GM19328 (cell line): ENCODE data around the gene SIM1.

Source experiments
- ATAC-seq: cut with Tn5 transposase; IDR thresholded peaks from one replicate; pipeline ENCODE4 v1.9.1; 2021; ENCODE audit warnings: mild to moderate bottlenecking, moderate library complexity; ENCODE audit not compliant: unreplicated experiment

SIM1 gene

DNA sequence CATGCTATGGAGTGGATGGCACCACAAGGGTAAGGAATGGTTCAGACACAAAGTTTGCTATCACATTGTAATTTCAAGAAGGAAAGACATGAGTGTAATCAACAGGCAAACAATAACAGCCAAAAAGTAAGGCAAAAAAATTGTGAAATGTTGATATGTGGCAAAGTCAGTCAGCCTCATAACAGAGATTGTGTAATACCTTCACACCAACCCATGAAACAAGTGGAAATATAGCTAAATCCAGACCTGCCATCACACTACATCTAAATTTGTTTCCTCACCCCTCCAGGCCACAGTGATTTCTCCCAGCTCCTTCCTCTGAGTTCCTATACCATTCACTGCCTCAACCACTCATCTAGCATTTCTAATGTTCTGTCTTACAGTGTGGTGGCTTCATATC is 37.3 kb downstream of the SIM1 start:
- no peak for ATAC-seq

DNA sequence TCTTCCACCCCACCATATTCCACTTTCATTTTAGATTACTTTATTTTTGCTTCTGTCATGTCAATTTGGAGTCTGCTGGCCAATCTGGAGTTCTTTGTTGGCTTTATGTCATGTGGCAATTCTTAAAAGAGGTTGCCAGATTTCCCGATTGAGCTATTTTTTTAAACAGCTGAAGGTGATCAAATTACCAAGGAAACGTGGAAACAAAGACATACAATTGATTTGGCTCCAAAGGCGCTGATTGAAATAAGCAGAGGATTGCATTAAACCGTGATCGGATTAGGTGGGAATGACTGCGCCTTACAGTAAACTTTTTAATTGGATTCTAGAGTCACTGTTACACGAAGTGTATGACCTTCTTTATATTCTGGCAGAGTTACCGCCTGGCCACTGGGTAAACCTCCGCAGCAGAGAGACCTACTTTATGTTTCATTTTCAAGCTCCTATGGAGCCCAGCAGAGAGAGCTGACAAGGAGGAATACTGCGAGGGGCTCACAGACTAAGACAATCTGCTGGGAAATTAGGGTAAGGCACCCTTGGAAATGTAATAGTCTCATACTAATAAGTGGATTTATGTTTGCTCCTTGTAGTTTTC is 37.9 kb downstream of the SIM1 start:
- ATAC-seq: no peak

DNA sequence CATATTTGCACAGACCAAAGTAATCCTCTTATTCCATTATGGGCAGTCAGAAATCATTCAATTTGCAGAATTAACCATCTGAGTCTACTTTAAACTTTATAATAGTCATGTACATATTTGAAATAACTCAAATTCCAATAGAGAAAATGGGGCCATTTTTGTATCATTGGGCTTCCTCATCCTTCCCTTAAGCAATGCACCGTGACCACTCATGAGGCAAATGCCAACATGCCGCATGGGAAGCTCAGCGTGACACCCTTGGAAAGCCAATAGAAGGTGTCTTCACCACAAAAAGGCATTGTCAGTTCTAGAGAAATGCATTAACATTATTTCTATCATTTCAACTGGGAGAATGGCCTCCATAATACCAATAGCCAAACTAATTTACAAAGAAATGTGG is 38.5 kb downstream of the SIM1 start:
- ATAC-seq: no peak

DNA sequence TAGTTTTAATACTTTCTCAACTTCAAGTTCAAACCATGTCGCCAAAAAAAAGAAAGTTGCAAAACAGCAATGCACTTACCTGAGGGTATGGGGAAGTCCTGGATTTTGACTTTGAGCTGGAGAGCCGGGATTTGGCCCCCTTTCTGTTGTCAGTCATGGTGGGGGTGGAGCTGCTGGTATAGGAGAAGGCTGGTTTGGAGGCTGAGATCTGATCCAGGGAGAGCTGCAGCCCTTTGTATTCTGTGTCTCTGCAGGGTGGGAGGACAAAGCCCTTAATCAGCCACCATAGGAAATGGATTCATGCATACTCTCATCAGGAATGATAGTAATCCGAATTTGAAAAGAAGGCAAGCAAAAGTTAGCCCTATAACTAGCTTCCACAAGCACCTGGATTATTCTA is 44.0 kb downstream of the SIM1 start:
- ATAC-seq: no peak

DNA sequence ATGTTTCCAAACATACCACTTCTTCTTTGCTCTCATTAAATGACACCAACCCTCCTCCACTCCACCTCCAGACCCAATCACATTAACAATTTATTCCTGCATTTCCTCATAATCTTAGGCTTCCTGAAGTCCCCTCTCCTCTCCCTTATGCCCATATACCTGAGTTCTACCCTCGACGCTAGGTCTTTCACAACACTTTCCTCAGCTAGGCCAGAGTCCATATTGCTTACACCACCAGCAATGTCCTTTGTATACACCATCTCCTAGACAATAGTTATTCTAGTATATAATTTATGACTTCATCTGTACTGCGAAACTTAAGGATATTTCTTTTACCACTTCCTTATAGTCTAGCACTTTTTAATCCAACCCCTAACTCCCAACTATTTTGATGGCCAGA is 47.7 kb downstream of the SIM1 start:
- ATAC-seq: no peak

DNA sequence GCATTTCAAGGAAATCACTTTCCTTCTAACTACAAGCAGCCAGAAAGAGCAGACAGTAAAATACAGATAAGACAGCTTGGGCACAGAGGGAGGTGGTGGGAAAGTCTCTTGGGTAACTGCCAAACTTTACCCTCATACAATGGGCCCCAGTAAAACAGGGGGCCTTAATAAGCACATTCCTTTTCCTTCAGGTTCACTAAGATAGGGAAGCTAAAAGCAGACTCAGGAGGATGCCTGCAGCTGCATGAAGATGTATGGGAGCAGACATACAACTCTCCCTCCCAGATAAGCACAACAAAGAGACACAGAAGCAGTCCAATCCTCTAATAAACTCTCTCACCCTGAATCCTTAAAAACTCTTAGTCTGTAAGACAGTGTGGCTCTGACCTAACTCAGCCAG is 49.0 kb downstream of the SIM1 start:
- ATAC-seq: no peak

DNA sequence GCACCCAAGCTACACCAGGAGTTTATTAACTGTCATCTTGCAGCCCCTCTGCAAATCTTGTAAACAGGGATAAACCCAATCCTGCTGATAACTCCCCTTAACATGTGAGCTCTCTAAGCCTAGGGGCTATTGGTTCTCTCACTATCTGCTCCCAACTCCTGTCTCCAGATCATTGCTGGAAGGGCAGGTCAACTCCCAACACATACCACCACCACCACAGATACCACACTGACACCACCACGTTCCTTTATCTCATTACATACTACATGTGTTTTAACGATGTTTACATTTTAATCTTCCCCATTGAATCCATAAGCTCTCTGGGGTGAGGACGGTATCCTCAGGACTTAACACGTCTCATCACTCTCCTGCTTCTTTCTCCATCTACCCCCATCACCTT is 51.8 kb downstream of the SIM1 start:
- ATAC-seq: no peak

DNA sequence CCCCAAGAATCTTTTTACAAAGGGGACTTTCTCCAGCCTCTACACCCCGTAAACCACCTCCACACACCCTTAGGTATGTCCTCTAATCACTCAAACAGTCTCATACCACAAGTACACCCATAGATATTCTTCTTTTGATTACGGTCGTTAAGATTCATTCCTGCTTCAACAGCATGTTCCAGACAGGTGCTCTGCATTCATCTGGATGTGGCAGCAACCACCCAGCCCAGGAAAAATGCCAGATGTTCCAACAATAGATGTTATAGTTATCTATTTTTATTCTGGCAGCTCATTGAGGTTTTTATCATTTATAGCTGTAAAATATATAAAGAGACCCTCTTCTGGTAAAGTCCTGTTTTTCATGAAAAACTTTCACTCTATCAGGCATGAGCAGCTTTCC is 60.7 kb downstream of the SIM1 start:
- ATAC-seq: no peak

DNA sequence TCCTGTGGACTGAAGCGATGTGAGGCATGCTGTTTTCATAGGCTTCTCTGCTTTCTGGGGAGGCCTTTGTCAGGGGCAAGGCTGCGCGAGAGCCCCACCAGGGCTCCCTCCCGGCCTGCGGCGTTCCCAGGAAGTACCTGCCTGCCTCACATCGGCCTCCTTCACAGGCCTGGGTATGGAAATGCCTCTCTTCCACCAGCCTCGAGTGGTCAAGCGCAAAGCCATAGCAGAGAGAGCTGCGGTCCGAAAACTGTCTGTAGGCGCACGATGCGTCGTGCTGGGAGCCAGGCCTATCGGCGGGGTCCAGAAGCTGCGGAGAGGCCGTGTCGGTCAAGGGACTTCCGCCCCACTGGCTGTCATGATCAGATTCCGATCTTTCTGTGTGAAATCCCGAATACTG is 71.2 kb downstream of the SIM1 start:
- ATAC-seq: no peak

DNA sequence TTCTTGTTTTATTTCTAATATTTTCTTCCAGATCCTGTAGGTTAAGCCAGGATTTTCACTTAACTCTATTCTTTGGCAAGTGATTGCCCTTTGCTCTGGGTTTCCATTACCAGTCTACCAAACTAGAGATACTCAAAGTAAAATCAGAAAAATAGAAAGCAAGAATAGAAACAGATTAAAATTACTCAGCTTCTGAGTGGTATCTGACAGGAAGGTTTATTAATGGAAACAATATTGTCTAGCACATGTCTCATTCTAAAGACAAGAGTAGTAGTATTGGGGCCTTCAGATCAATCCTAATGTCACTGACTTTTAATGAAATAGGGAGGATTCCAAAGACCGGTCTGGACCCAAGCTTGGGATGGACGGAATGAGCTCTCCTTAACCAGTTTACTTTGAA is 72.3 kb downstream of the SIM1 start:
- ATAC-seq: no peak

DNA sequence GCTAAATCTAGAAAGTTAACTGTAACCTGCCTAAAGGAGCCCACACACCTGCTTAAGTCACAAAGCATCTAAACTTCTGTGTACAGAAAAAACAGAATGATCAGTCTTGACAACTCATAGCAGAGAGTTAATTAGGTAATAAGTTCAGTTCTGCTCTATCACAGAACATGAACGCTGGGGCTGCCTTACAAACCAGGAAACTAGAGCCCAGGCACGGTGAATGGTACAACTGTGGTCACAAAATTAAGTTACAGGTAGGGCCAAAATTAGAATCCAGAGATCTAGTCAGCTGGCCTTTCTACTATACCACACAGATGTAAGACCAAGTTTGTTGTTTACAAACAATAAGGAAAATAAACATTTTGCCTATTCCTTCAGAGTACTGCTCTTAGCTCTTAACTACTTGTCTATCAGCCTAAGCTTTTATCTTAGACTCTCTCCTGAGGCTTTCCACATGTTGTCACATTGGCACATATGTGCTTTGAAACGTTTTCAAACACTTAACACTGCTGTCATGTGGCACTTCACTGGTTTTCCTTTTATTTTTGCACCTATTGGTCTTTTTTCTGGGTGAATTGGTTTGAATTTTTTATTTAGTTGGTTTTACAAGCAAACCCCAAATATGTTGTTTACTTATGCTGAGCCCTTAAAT is 75.7 kb downstream of the SIM1 start:
- ATAC-seq: no peak

DNA sequence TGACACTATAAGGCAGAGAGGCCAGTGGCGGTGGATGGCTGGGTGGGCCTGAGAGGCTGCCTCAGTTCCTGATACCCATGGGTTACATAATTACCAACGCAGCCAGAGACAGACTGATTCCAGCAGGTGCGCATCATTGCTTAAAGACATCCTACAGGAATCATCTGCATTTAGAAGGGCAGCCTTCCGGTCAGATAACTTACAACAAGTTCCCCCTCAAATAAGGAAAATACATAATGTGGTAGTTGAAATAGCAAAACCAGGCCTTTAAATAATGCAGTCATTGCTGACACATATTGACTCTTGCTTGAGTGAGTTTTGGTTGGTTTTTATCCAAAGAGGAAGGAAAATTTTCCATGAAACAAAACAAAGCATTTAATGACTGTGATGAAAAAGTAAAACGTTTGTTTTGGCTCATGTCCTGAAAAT is 81.9 kb downstream of the SIM1 start:
- ATAC-seq: no peak

DNA sequence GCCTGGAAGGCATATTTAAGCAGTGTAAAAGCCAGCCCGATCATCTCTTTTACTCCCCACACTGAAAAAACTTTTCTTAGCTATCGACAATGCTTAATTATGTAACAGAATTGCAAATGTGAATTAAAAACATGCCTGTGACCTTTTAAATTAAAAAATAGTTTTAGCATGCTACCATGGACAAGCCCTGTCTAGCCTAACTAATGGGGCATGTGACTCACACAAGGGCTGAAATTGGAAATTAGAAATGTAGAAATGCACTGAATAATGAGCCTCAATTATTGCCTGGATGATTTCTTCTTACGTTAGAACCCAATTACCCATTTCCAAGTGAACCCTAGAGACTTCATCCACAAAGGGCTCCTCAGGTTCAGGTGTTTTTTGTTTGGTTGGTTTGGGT is 82.7 kb downstream of the SIM1 start:
- no peak for ATAC-seq

DNA sequence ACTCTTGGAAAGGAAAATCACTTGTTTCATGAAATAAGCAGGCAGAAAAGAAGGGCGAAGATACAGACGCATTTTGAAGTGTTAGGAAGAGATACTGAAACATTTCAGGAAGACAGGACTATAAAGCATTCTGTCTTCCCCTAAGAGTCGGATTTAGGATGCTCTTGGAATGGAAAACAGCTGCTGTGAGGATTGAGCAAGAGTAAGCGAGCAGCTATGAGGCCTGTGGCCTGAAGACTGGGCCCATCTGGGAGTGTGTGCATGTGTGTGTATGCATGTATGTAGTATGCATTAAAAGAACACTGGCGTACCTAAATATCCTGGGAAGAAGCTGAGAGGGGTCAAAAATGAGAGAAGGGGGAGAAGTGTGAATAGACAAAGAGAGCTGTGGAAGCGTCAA is 83.6 kb downstream of the SIM1 start:
- no peak for ATAC-seq

DNA sequence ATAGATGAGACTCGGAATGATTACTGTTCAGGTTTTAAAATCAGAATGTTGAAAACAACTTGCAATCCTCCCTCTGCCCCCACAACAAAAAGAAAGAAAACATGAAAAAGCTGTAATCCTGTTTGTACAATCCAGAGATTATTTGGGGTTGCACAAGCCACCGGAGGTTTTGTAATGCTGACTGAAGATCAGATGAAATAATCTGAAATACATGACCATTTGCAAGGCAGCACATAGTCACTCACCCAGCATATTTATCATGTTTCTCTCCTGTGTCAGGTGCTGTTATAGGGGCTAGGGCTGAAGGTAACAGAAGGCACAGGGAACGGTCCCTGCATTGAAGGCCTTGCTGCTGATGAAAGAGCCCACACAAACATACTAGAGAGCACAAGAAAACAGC is 85.3 kb downstream of the SIM1 start:
- ATAC-seq: no peak

DNA sequence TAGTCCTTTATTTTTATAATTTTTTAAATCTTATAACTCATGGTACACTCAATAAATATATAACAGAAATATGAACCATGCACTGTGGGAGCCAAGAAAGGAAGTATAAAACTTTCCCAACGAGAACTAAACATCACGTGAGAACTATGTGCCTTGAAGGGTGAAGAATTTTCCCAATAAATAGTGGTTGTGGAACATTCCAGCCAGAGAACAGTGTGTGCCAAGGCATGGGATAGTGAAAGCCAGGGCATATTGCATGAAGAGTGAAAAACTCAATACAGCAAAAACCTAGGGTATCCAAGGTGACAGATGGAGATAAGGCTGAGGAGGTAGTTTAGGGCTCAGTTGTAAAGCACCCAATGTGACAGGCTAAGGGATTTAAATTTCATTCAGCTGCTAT is 86.1 kb downstream of the SIM1 start:
- ATAC-seq: no peak

DNA sequence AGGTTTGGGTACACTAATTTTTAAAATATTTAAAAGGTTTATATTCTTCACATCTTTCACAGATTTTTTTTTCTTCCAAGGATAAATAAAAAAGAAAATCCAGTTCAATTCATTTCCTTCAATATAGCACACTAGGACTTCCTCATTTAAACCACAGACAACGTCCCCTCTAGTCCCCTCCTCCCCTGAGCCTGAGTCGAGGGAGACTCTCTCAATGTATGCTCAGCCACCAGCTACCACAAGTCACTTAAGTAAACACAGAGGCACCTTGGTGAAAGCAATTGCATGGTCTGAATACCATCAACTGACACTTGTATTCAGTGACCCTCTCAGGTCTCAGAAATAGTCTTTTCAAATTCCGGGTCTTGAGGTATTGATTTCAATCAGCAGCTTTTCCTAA is 88.6 kb downstream of the SIM1 start:
- ATAC-seq: no peak

DNA sequence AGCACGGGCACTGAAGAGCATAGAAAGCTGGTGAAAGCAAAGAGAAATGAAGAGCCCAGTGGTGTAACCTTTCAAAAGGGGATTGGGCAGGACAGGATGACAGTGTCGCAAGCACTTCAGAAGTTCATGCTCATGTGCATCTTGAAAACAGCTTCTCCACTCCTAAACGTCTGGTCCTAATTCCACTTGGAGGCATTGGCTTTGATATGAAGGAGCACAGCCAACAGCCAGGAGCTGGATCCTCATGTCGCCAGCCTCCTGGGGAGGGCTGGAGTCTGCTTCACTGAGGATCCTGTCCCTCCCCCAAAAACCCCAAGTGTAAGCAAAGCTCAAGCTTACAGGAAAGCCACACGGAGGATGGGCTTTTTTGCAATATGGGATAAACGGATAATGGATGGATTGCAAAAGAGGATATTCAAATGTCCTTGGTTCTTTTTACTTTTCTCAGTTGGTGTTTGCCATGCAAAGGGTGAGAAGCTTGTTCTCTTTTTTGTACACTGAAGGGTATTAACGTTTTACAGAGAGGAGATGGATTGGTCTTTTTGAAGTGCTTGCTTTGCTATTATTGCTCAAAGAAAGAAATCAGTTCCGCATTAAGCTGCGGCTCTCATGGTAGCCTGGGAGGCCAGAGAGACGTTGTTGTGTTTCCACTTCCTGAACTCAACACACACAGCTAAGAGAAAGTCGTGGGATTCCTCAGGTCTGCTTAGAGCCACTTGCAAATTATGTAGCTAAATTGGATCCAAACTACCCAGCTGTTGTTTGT is 92.2 kb downstream of the SIM1 start:
- ATAC-seq: no peak

DNA sequence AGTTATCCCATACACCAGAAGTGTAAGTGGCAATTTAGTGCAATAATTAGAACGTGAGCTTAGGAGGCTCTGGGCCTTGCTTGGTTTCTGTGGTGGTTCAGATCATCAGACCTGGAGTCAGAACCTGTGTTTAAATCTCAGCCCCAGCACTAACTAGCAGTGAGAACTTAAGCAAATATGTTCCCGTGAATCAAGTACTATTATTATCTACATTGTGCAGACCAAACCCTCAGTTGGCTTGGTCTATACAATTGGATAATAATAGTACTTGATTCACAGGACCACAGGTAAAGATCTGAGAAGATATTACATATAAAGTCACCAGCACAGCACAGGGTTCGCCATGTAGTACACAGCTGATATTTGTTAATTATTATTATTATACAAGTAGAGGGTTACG is 93.1 kb downstream of the SIM1 start:
- ATAC-seq: no peak

DNA sequence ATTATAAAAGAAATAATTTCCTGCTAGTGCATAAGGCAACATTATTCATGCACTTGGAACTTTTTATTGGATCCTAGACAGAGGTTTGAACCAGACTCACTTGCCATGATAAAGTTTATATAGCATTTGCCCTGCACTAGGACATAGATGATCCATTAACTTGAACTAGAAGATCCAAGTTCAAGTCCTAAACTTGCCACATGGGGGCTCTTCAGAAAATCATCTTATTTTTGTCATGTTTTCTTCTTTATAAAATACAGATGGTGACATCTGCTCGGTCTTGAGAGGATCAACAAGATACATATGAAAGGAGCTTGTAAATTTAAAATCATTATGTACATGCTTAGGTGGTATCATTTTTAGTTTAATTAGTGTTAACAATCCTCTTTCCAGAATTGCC is 94.5 kb downstream of the SIM1 start:
- ATAC-seq: no peak

DNA sequence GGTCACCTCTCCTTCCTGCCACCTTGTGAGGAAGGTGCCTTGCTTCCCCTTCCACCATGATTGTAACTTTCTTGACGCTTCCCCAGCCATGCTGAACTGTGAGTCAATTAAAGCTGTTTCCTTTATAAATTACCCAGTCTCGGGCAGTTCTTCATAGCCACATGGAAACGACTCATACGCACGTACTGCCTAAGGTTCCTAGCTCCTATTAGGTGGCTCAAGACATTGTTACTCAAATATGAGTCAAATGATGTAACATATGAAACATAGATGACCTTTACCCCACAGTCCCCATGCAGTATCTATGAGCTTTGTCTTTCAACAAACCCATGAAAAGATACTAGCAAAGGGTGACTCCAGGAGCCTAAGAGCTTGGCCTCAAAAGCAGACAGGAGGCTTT is 98.3 kb downstream of the SIM1 start:
- no peak for ATAC-seq

DNA sequence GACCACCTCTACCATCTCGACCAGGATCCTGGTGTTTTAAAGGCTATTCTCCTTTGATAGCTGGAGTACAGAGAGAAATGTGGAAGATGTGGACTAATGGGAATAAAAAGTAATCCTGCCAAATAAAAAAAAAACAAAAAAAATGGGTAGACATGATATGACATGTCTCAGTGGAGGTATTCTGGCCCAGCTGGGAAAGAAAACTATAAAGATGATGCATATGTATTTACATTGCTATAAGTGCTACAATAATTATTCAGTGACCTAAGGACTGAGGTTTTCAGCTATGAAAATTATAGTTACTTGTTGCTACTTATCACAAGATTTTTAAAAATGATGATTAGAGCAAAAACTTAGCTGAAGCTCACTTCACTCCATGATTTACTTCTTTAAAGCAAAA is 101.1 kb downstream of the SIM1 start:
- ATAC-seq: no peak
